Left lung (tissue), 10 donors: ENCODE measurements around the gene ARL6IP4. TPM values are rescaled to one million over a fixed set of nuclear protein-coding genes. Genes with fewer than 3 reads are reported as not detected.

Source experiments
- ATAC-seq: fragments of 200-7000 bp; cut with Tn5 transposase; one replicate; pipeline ENCODE4 v1.9.1; 2020; ENCODE audit warnings: moderate library complexity
- DNase-seq, 4 donors: peaks; one replicate each; pipeline ENCODE4 v3.0.0-alpha.2; 2013 to 2020
- H3K27ac ChIP-seq, 2 donors: fragments of 200-600 bp; sonication (generic) in 1 of 2; one replicate each; pipeline versions ENCODE4 v1.5.0 to v1.8.0; 2020 to 2021
- H3K27me3 ChIP-seq, 2 donors: fragments of 200-600 bp; sonication (generic) in 1 of 2; one replicate each; pipeline versions ENCODE4 v1.5.0 to v1.8.0; 2020 to 2021
- H3K36me3 ChIP-seq, 2 donors: fragments of 200-600 bp; sonication (generic) in 1 of 2; one replicate each; pipeline versions ENCODE4 v1.5.0 to v1.8.0; 2020 to 2021
- H3K4me1 ChIP-seq, 2 donors: fragments of 200-600 bp; one replicate each; pipeline ENCODE4 v1.8.0; 2021
- H3K4me3 ChIP-seq, 2 donors: fragments of 200-600 bp; sonication (generic) in 1 of 2; one replicate each; pipeline versions ENCODE4 v1.5.0 to v1.8.0; 2020 to 2021; ENCODE audit warnings: mild to moderate bottlenecking in 1 of 2
- H3K9me3 ChIP-seq, 2 donors: fragments of 200-600 bp; sonication (generic) in 1 of 2; one replicate each; pipeline versions ENCODE4 v1.5.0 to v1.8.0; 2020 to 2021
- CTCF ChIP-seq, 2 donors: fragments of 200-600 bp; sonication (generic) in 1 of 2; IDR thresholded peaks; one replicate each; pipeline versions ENCODE4 v1.5.0 to v1.8.0; 2021; ENCODE audit warnings: antibody characterized with exemption in 2 of 2
- intact Hi-C, 2 donors: fragments of 100-400 bp; cut with DNase I; formaldehyde crosslinking; loops; one replicate each; pipeline versions ENCODE4 v1.11.2 to v1.14.2; 2022
- polyA plus RNA-seq, 6 donors: library from polyadenylated mRNA; unstranded; fragments of 120-200 nt; gene quantifications; one replicate each; pipeline ENCODE4 v1.2.1, GENCODE V29; 2013; ENCODE audit not compliant: insufficient read length in 6 of 6
- total RNA-seq, 2 donors: library from RNA; stranded (reverse); fragmentation: NEBNext Ultra II Directional; extraction: Animal tissue kit (Norgen Biotek cat#: 25700); gene quantifications; one replicate each; pipeline ENCODE4 v1.2.1, GENCODE V29; 2021
- donor health status: DM: no; HTN: yes; CAD: no.
- donor health status: DM: no; HTN: no; CAD: no.

Gene ARL6IP4
- total and polyA plus RNA-seq, 8 donors = 122 to 198 (median 158) TPM

- no peak for TF ChIP-seq CTCF (IDR thresholded peaks at IDR 0.05)
- no peaks in the 10 kb centered on the region for H3K9me3 ChIP-seq
- no peaks in the 10 kb centered on the region for H3K27me3 ChIP-seq
- H3K4me3 ChIP-seq = no peak overlapping the region
- intact Hi-C loops = no loop called here
- ATAC-seq = no peak
- H3K27ac ChIP-seq = no peak overlapping the region
- H3K4me1 ChIP-seq = peaks cover 0 to 2% of the 10 kb centered on the region in 2 donors
- H3K36me3 ChIP-seq = peaks cover 0 to 22% of the 10 kb centered on the region in 2 donors
- DNase-seq = peak in 1 of 4 donors; percentile 25
Measured at GRCh38 chr12:123027726-123028445, 47.4 kb downstream of the ARL6IP4 start.

GRCh38 chr12:123028475-123028874 lies 48.0 kb downstream of the ARL6IP4 start:
- Histone ChIP-seq H3K27ac (no peak overlapping the region), H3K36me3 (peaks cover 0 to 28% of the 10 kb centered on the region in 2 donors), H3K9me3 (no peaks in the 10 kb centered on the region), H3K4me3 (no peak overlapping the region), H3K4me1 (peaks cover 0 to 8% of the 10 kb centered on the region in 2 donors), H3K27me3 (no peaks in the 10 kb centered on the region)
- no peak for DNase-seq
- no peak for TF ChIP-seq CTCF (IDR thresholded peaks at IDR 0.05)
- no peak for ATAC-seq
- intact Hi-C loops = no loop called here

GRCh38 chr12:123029550-123029949 lies 49.1 kb downstream of the ARL6IP4 start:
- intact Hi-C loops = no loop called here
- no peak overlapping the region for H3K27ac ChIP-seq
- TF ChIP-seq CTCF (IDR thresholded peaks at IDR 0.05) = no peak
- H3K9me3 ChIP-seq = no peaks in the 10 kb centered on the region
- ATAC-seq (no peak), DNase-seq (no peak)
- peaks cover 0 to 16% of the 10 kb centered on the region in 2 donors for H3K4me1 ChIP-seq
- no peak overlapping the region for H3K4me3 ChIP-seq
- no peaks in the 10 kb centered on the region for H3K27me3 ChIP-seq
- peaks cover 0 to 37% of the 10 kb centered on the region in 2 donors for H3K36me3 ChIP-seq

GRCh38 chr12:123030686-123031085 lies 50.2 kb downstream of the ARL6IP4 start:
- no peak overlapping the region for H3K4me3 ChIP-seq
- no peak for TF ChIP-seq CTCF (IDR thresholded peaks at IDR 0.05)
- H3K27ac ChIP-seq = no peak overlapping the region
- intact Hi-C loops = no loop called here
- peaks cover 0 to 37% of the 10 kb centered on the region in 2 donors for H3K36me3 ChIP-seq
- no peaks in the 10 kb centered on the region for H3K27me3 ChIP-seq
- DNase-seq = no peak
- no peak for ATAC-seq
- no peaks in the 10 kb centered on the region for H3K9me3 ChIP-seq
- H3K4me1 ChIP-seq = peaks cover 0 to 16% of the 10 kb centered on the region in 2 donors

- Histone ChIP-seq H3K27me3 (no peaks in the 10 kb centered on the region), H3K9me3 (no peaks in the 10 kb centered on the region), H3K4me1 (peaks cover 0 to 16% of the 10 kb centered on the region in 2 donors), H3K4me3 (no peak overlapping the region), H3K36me3 (peaks cover 0 to 33% of the 10 kb centered on the region in 2 donors), H3K27ac (no peak overlapping the region)
- no peak for TF ChIP-seq CTCF (IDR thresholded peaks at IDR 0.05)
- ATAC-seq (no peak), DNase-seq (peak in 1 of 4 donors; percentile 18)
- intact Hi-C loops = no loop called here
Measured at GRCh38 chr12:123031171-123031845, 50.8 kb downstream of the ARL6IP4 start.
